ENCODE results near the gene CLCF1. TPM values are rescaled to one million over a fixed set of nuclear protein-coding genes. Genes with fewer than 3 reads are reported as not detected.

The CLCF1 gene
- total and polyA plus RNA-seq, 8 donors = 2.6 to 69.2 (median 5.4) TPM; not detected in 1

DNA sequence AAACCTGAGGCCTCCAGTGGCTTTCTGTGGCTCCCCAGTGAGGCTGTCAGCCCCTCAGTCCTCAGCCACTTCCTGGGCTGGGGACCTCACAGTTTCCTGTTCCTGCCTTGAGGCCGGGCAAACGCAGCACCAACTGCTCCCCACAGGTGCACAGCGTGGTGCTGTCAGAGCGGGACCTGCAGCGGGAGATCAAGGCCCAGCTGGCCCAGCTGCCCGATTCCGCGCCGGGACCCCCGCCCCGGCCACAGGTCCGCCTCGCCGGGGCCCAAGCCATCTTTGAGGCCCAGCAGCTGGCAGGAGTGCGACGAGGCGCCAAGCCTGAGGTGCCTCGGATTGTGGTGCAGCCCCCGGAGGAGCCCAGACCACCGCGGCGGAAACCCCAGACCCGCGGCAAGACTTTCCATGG is 35.9 kb upstream of the CLCF1 start:
- peak overlapping the region in 4 of 5 donors; percentile 26 to 66 (median 46) for H3K27ac ChIP-seq
- peaks cover 0 to 43% (median 31%) of the 10 kb centered on the region in 4 donors for H3K4me1 ChIP-seq
- H3K27me3 ChIP-seq = peaks cover 0 to 90% (median 0%) of the 10 kb centered on the region in 3 donors
- no peaks in the 10 kb centered on the region for H3K36me3 ChIP-seq
- peak; percentile 57 to 68 for DNase-seq
- no peaks in the 10 kb centered on the region for H3K9me3 ChIP-seq
- 63 to 69% (median 68%) methylated on average over 13 to 24 of the region's 24 CpGs for WGBS, 5 donors
- TF ChIP-seq POLR2A (IDR thresholded peaks at IDR 0.05) (no peak), POLR2AphosphoS5 (IDR thresholded peaks at IDR 0.05) (no peak), EP300 (IDR thresholded peaks at IDR 0.05) (no peak), CTCF (IDR thresholded peaks at IDR 0.05) (no peak)
- peak overlapping the region in 1 of 4 donors; percentile 9 for H3K4me3 ChIP-seq
- intact Hi-C loops (cut with DNase I; ENCODE audit: low total_unique reads) = no loop called here

- DNase-seq = no peak
- H3K4me1 ChIP-seq = peaks cover 0 to 43% (median 31%) of the 10 kb centered on the region in 4 donors
- intact Hi-C loops (cut with DNase I; ENCODE audit: low total_unique reads) = no loop called here
- no peaks in the 10 kb centered on the region for H3K36me3 ChIP-seq
- H3K27me3 ChIP-seq = peaks cover 0 to 93% (median 0%) of the 10 kb centered on the region in 3 donors
- H3K27ac ChIP-seq = peak overlapping the region in 3 of 5 donors; percentile 36 to 66 (median 57)
- 58 to 83% (median 70%) methylated on average over 6 to 18 of the region's 18 CpGs for WGBS, 5 donors
- no peak overlapping the region for H3K4me3 ChIP-seq
- no peaks in the 10 kb centered on the region for H3K9me3 ChIP-seq
- TF ChIP-seq CTCF (IDR thresholded peaks at IDR 0.05) (no peak), POLR2AphosphoS5 (IDR thresholded peaks at IDR 0.05) (no peak), EP300 (IDR thresholded peaks at IDR 0.05) (no peak)
These were observed 35.2 kb upstream of the CLCF1 start for GRCh38 chr11:67408437-67409200.

DNA sequence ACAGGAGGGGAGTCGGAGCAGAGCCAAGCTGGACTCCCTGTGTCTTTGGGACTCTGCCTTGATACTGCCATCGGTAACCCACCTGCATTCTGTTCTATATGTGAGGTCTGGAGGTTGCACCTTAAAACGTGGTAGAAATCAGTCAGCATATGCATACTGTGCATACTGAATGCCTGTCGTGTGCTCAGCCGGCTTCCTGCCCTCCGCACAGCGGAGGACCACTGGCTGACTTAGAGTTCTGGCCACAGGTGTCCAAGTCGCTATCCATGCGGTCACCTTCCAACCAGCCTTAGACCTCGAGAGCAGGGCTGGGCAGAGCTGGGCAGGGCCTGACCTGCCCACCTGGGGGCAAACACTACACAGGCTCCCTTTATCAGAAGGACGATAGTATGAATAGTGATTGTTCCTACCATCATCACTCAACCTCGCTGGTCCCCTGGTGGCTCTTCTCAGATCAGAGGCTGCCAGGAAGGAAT is 34.3 kb upstream of the CLCF1 start:
- intact Hi-C loops (cut with DNase I; ENCODE audit: low total_unique reads) = no loop called here
- WGBS, 5 donors = 46 to 61% (median 56%) methylated on average over 5 to 12 of the region's 12 CpGs
- TF ChIP-seq CTCF (IDR thresholded peaks at IDR 0.05) (no peak), POLR2A (IDR thresholded peaks at IDR 0.05) (no peak)
- Histone ChIP-seq H3K27me3 (peaks cover 0 to 88% (median 0%) of the 10 kb centered on the region in 3 donors), H3K27ac (peak overlapping the region in 2 of 5 donors; percentile 57 to 66), H3K36me3 (no peaks in the 10 kb centered on the region), H3K9me3 (no peaks in the 10 kb centered on the region), H3K4me1 (peaks cover under 1 to 51% (median 33%) of the 10 kb centered on the region in 4 donors), H3K4me3 (peak overlapping the region in 1 of 4 donors; percentile 14)
- DNase-seq = no peak

DNA sequence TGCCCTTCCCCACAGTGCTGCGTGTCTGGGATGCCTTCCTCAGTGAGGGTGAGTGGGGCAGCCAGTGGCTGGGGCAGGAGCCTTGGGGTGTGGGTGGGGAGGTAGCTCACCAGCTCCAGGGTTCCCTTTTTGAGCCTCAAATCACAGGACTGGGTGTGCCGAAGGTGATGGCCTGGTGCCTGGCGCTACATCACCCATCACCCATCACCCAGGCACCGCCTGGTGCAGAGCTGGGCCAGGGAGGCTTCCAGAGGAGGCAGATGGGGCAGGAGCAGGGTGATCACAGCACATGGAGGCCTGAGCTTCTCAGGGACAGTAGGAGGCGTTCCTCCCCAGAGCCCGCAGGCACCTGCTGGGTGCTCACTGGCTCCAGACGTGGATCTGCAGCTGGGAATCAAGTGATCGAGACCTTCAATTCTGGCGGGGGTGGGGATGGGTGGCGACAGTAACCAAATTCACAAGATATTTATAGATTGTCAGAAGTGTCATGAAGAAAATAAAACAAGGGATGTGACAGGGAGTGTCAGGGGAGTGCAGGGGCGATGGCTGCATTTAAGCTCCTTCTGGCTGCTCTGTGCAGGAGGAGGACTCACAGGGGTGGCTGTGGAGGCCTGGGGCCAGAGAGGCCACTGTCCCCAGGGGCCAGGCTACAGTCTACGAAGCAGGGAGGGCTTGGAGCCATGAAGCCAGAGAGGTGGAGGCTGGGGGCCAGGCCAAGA is 33.7 kb upstream of the CLCF1 start:
- Histone ChIP-seq H3K4me3 (peak overlapping the region in 2 of 4 donors; percentile 2 to 14), H3K4me1 (peaks cover 7 to 57% (median 38%) of the 10 kb centered on the region in 4 donors), H3K27me3 (peaks cover 0 to 82% (median 0%) of the 10 kb centered on the region in 3 donors), H3K9me3 (no peaks in the 10 kb centered on the region), H3K27ac (peak overlapping the region in 2 of 5 donors; percentile 57 to 66), H3K36me3 (no peaks in the 10 kb centered on the region)
- TF ChIP-seq CTCF (IDR thresholded peaks at IDR 0.05) = no peak
- TF ChIP-seq POLR2A (IDR thresholded peaks at IDR 0.05) = no peak
- TF ChIP-seq EP300 (IDR thresholded peaks at IDR 0.05) = no peak
- no peak for TF ChIP-seq POLR2AphosphoS5 (IDR thresholded peaks at IDR 0.05)
- intact Hi-C loops (cut with DNase I; ENCODE audit: low total_unique reads) = no loop called here
- no peak for DNase-seq
- WGBS, 5 donors = 51 to 61% (median 54%) methylated on average over 9 to 12 of the region's 12 CpGs

Data from stomach (tissue), 9 donors.